Kidney (tissue), 14 donors: ENCODE results near the gene SCARF1. TPM values are rescaled to one million over a fixed set of nuclear protein-coding genes. Genes with fewer than 3 reads are reported as not detected.
A peak's percentile ranks its signal among the peaks of the same experiment; 100 is the strongest.

Experiments used
- DNase-seq, 5 donors: peaks; one replicate each; pipeline ENCODE4 v3.0.0-alpha.2; 2013 to 2020
- FAIRE-seq: peaks from 2 replicates; lab custom pipeline; 2012; peaks lifted over from hg19 to GRCh38; lab: Jason Lieb, UNC
- H3K27ac ChIP-seq, 2 donors: one replicate each; pipeline ENCODE4 v1.7.0; 2013; ENCODE audit warnings: low read depth in 2 of 2, low read length in 2 of 2, inconsistent platforms in 1 of 2
- H3K27me3 ChIP-seq: one replicate; pipeline ENCODE4 v1.7.1; 2013; ENCODE audit warnings: low read length, inconsistent platforms; ENCODE audit not compliant: control insufficient read depth, insufficient read depth
- H3K36me3 ChIP-seq, 3 donors: one replicate each; pipeline versions ENCODE4 v1.7.0 to v1.7.1; 2013; ENCODE audit warnings: low read length in 3 of 3, control low read depth in 1 of 3, inconsistent platforms in 1 of 3; ENCODE audit not compliant: insufficient read depth in 3 of 3, control insufficient read depth in 2 of 3
- H3K4me1 ChIP-seq, 3 donors: one replicate each; pipeline versions ENCODE4 v1.7.0 to v1.7.1; 2013; ENCODE audit warnings: low read length in 3 of 3, inconsistent platforms in 1 of 3, low read depth in 1 of 3; ENCODE audit not compliant: control insufficient read depth in 2 of 3, insufficient read depth in 2 of 3
- H3K4me3 ChIP-seq, 3 donors: one replicate each; pipeline versions ENCODE4 v1.7.0 to v1.8.1; 2013; ENCODE audit warnings: low read length in 3 of 3, control low read depth in 1 of 3, inconsistent platforms in 1 of 3
- H3K9ac ChIP-seq, 3 donors: one replicate each; pipeline versions ENCODE4 v1.7.0 to v1.7.1; 2013; ENCODE audit warnings: low read length in 3 of 3, control low read depth in 1 of 3, inconsistent platforms in 1 of 3
- H3K9me3 ChIP-seq, 3 donors: one replicate each; pipeline versions ENCODE4 v1.7.0 to v1.7.1; 2013; ENCODE audit warnings: low read length in 3 of 3, control low read depth in 1 of 3, inconsistent platforms in 1 of 3; ENCODE audit not compliant: control insufficient read depth in 2 of 3, insufficient read depth in 1 of 3
- intact Hi-C: fragments of 100-400 bp; cut with DNase I; formaldehyde crosslinking; loops from one replicate; pipeline ENCODE4 v1.11.1; 2022
- polyA plus RNA-seq: library from polyadenylated mRNA; stranded (reverse); fragments of 350-450 nt; fragmentation: Illumina TruSeq; extraction: RNeasy Lipid Tissue Mini Kit (QIAGEN cat#74804); gene quantifications from one replicate; pipeline ENCODE4 v1.2.3, GENCODE V29; 2014; ENCODE audit warnings: low read depth, low replicate concordance; ENCODE audit not compliant: insufficient read depth
- total RNA-seq: library from RNA; stranded (reverse); fragmentation: NEBNext Ultra II Directional; extraction: Animal tissue kit (Norgen Biotek cat#: 25700); gene quantifications from one replicate; pipeline ENCODE4 v1.2.1, GENCODE V29; 2021
- TF ChIP-seq, protein P1 (sequence below): IDR thresholded peaks from 3 replicates; pipeline ENCODE4 v1.5.1; 2012; ENCODE audit warnings: mild to moderate bottlenecking, moderate library complexity, borderline replicate concordance; ENCODE audit not compliant: insufficient read depth; ENCODE audit errors: extremely low read depth
- donor health status: control.
- donor health status: control.
- donor health status: control.
- donor health status: control.
- donor health status: control.
- donor health status: DM: yes; HTN: yes; CAD: no.
- donor health status: Normal renal cell carcinoma (clear cell type).

Gene SCARF1
- total and polyA plus RNA-seq, 2 donors from 2014 or later = 7.0 to 20.1 TPM

DNA sequence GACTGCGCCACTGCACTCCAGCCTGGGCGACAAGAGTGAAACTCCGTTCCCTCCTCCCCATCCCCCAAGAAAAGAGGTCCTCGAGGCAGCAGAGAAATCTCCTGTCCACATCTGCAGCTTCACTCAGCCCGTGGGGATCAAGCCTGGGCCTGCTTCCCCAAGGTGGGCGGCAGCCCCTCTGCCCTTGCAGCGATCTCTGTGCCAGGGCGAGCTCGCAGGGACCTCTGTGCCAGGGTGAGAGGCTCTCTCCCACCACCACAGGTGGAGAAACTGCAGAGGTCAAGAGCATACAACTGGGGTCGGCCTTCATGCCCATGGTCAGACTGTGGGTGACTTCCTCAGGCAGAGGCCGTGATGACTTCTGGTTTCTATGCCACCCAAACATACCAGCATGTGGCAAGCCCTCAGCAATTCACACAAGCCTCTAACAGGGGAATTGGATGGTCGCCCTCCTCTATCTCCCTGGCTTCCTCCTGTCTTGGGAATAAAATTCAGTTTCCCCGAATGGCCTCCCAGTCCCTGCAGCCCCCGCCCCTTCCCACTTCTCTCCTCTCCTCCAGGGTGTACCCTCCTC is 22.4 kb downstream of the SCARF1 start:
- no peaks in the 10 kb centered on the region for H3K27me3 ChIP-seq
- intact Hi-C loops = no loop called here
- no peak overlapping the region for H3K9ac ChIP-seq
- TF ChIP-seq, protein P1, sequence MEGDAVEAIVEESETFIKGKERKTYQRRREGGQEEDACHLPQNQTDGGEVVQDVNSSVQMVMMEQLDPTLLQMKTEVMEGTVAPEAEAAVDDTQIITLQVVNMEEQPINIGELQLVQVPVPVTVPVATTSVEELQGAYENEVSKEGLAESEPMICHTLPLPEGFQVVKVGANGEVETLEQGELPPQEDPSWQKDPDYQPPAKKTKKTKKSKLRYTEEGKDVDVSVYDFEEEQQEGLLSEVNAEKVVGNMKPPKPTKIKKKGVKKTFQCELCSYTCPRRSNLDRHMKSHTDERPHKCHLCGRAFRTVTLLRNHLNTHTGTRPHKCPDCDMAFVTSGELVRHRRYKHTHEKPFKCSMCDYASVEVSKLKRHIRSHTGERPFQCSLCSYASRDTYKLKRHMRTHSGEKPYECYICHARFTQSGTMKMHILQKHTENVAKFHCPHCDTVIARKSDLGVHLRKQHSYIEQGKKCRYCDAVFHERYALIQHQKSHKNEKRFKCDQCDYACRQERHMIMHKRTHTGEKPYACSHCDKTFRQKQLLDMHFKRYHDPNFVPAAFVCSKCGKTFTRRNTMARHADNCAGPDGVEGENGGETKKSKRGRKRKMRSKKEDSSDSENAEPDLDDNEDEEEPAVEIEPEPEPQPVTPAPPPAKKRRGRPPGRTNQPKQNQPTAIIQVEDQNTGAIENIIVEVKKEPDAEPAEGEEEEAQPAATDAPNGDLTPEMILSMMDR = no peak
- DNase-seq = peak in 1 of 5 donors; percentile 27
- H3K27ac ChIP-seq = no peak overlapping the region
- H3K36me3 ChIP-seq = peaks cover 0 to 20% (median 4%) of the 10 kb centered on the region in 3 donors
- no peak for FAIRE-seq
- no peak overlapping the region for H3K4me3 ChIP-seq
- H3K9me3 ChIP-seq = no peaks in the 10 kb centered on the region
- peaks cover 0 to 35% (median 24%) of the 10 kb centered on the region in 3 donors for H3K4me1 ChIP-seq

DNA sequence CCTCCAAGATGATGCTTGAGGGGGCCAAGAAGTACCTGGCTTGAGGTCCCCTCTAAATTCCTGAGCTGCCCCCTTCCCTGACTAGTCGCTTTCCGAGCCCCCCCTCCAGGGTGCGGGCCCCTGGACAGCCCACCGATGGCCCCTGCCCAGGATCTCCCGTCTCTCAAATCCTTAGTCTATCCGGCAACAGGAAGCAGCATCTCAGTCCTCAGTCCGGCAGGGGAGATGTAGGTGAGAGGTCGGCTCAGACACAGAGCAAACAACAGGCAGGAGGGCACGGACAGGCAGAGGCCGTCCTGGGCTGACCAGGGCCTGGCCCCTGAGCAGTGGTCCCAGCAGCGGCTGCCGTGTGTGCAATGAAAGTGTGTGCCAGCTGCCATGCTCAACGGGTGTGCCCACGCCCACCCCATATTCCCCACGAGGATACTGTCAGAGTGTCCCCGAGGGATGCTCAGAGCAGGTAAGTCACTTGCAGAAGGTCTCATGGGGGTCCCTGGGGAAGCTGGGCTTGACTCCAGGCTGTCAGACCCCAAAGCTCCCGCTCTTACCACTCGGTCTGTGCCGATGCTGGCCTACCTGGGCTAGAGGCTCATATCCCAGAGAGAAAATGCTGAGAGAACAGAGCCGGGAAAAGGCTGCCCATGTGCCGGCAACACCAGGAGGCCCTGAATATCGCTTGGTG is 24.1 kb downstream of the SCARF1 start:
- intact Hi-C loops = no loop called here
- peak overlapping the region; percentile 41 to 81 for H3K27ac ChIP-seq
- FAIRE-seq = no peak
- H3K27me3 ChIP-seq = no peaks in the 10 kb centered on the region
- peak overlapping the region in 1 of 3 donors; percentile 46 for H3K9ac ChIP-seq
- no peaks in the 10 kb centered on the region for H3K9me3 ChIP-seq
- H3K4me1 ChIP-seq = peaks cover 0 to 29% (median 18%) of the 10 kb centered on the region in 3 donors
- TF ChIP-seq, protein P1 = no peak
- peaks cover 0 to 17% (median 4%) of the 10 kb centered on the region in 3 donors for H3K36me3 ChIP-seq
- no peak overlapping the region for H3K4me3 ChIP-seq
- no peak for DNase-seq

DNA sequence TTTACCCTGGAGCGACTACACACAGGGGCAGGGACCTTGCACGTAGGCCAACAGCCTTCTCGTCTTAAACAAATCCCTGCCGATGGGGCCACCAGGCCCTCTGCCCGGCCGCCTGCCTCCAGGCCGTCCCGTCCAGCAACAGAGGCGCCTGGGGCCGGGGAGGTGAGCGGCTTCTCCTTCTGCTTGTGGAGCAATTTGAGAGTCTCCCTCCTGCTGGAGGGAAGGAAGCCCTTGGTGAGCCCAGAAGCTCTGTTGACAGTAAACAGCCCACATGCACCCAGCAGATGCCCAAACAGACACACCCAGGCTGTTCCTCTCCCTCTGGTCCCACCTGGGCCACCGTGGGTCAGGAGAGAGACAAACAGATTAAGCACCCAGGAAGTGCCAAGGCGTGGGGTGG is 25.0 kb downstream of the SCARF1 start:
- intact Hi-C loops = no loop called here
- TF ChIP-seq, protein P1 = no peak
- DNase-seq (no peak), FAIRE-seq (no peak)
- Histone ChIP-seq H3K9me3 (no peaks in the 10 kb centered on the region), H3K4me1 (peaks cover 0 to 26% (median 18%) of the 10 kb centered on the region in 3 donors), H3K36me3 (peaks cover 0 to 19% (median 7%) of the 10 kb centered on the region in 3 donors), H3K27me3 (no peaks in the 10 kb centered on the region), H3K4me3 (no peak overlapping the region), H3K9ac (peak overlapping the region in 1 of 3 donors; percentile 26), H3K27ac (peak overlapping the region in 1 of 2 donors; percentile 81)
